GM19099 (cell line): ENCODE data around the gene SPDYE4.

ENCODE experiments used
- POLR2A ChIP-seq: IDR thresholded peaks from 3 replicates; pipeline ENCODE4 v1.6.1; 2011; ENCODE audit warnings: low read depth; ENCODE audit not compliant: insufficient read length; ENCODE audit errors: extremely low read depth

Gene SPDYE4

DNA sequence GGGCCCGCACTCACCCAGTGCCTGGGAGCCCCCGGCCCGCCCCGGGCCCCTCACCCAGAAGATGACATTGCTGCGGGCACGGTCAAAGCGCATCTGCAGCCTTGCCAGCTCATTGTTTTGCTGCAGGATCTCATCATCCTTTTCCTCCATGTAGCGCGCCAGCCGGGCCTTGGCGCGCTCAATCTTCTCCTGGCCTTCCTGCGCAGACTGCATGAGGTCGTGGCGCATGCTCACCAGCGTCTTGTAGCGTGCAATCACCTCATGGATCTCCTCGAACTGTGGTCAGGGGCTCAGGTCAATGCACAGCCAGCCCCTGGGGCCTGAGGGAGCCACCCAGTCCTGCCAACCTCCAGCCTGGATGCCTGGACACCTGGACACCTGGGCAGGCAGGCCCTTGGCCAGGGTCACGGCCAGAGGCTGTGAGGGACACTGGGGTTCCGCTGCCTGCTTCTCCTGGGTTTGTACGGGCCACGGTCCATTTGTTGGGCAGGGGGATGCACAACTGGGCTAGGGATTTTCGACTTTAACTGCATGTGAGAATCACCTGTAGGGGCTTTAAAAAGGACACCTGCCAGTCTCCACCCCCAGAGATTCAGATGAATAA is 22.9 kb downstream of the SPDYE4 start:
- TF ChIP-seq POLR2A = no peak

DNA sequence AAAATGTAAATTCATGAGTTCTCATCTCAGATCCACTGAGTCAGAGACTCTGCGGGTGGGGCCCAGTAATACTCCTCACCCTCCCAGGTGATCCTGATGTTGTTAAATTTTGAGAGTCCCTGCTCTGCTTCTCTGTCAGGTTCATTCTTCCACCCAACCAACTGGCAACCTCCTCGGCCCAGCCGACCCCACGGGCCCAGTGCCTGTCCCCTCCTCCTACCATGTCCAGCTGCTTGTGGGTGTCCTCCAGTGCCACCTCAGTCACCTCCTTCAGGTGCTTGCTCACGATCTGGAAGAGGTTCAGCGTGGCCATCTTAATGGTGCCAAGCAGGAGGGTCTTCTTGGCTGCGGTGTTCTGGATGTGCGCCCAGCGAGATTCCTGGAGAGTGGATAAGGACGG is 23.5 kb downstream of the SPDYE4 start:
- TF ChIP-seq POLR2A = no peak

DNA sequence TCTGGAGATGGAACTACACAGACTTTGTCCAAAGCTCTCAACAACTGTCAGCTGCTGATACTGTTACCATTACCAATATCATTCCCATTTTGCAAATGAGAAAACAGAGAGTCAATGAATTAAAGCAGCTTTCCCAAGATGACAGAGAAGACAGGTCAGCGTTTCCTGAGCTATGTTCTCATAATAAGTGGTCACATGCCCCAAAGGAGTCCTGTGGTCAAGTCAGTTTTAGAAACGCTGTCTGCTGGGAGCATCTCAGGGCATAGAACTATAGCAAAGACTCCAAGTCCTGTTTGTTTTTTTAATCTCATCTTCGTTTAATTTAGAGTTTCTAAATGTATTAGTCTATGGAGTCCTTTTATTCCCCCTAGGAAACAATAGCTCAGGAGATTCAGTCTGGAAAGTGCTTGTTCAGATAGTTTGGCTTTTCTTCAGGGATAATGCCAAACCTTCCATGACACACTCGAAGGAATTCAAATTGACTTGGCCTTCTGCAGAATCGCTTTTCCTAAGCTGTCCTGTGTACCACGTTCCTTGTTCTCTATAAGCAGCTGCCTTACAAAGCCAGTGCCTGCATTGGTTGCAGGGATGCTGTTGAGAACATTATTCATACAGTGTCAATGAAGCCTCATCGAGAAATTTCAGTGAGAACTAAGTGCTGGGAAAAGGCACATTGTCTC is 25.8 kb downstream of the SPDYE4 start:
- no peak for TF ChIP-seq POLR2A

DNA sequence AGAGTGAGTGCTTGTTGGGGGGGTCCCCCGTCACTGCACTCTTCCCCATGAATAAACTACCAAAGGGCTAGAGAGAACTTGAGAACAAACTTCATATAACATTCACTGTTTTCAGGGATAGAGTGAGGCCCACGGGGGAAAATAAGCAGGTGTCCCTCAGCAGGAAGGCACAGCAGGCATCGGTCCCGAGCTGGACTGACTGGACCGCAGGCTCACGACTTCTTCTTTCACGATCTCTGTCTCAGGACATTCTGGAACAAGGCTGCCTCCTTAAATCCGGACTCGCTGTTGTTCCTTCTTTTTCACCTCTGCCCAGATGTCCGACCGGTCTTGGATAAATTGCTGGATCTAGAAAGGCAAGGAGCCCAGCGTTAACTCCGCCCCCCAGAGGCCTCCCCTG is 28.5 kb downstream of the SPDYE4 start:
- TF ChIP-seq POLR2A = no peak

DNA sequence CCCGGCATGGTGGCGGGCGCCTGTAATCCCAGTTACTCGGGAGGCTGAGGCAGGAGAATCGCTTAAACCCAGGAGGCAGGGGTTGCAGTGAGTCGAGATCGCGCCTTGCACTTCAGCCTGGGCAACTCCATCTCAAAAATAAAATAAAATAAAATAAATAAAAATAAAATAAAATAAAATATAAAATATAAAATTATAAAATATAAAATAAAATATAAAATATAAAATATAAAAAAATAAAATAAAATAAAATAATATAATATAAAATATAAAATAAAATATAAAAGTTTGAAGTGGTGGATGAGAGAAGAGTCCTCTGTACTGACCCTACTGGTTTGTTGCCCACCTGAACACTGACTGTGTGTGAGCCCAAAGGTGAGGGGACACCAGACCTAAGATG is 28.9 kb downstream of the SPDYE4 start:
- TF ChIP-seq POLR2A = no peak

DNA sequence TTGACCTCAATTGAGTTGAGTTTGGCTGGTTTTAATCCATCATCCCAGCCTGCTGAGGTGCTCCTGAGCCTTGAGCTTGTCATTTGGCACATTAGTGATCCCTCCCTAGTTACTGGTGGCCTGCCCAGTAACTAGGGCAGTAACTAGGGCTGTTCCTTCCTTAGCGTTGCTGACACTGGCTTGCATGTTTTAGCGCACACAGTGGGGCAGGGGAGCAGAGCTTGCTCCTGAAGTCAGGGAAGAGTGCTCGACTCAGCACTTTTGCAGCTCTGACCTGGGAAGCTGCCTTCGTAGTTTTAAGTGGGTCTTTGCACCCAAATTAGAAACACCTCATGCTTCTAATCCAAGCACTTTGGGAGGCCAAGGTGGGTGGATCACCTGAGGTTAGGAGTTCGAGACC is 29.4 kb downstream of the SPDYE4 start:
- TF ChIP-seq POLR2A = no peak

DNA sequence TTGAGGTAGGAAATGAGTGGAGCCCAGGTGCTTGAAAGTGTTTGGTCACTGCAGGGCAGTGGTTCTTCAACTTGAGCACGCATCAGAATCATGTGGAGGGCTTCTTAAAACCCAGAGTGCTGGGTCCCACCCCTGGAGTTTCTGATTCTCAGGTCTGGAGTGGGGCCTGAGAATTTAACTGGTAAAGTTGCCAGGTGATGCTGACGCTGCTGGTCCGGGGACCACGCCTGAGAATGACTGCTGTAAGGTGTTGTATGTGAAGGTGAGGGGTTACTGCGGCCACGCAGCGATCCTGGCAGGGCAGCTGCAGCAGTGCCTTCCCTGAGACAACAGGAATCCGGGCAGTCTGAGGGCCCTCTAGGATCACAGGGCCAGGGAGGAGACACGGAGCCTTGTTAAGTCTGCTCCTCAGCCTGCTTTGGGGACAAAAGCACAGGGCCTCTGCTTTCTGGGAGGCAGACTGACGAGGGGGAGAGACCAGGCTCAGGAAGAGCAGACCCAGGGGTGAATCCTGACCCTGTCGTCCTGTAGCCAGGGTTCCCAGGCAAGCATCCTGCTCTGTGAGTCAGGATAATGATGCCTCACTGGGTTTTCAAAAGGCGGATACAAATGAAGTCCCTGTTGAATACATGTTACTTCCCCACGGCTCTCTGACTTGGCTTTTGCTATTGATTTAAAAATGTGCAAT is 30.0 kb downstream of the SPDYE4 start:
- TF ChIP-seq POLR2A = no peak

DNA sequence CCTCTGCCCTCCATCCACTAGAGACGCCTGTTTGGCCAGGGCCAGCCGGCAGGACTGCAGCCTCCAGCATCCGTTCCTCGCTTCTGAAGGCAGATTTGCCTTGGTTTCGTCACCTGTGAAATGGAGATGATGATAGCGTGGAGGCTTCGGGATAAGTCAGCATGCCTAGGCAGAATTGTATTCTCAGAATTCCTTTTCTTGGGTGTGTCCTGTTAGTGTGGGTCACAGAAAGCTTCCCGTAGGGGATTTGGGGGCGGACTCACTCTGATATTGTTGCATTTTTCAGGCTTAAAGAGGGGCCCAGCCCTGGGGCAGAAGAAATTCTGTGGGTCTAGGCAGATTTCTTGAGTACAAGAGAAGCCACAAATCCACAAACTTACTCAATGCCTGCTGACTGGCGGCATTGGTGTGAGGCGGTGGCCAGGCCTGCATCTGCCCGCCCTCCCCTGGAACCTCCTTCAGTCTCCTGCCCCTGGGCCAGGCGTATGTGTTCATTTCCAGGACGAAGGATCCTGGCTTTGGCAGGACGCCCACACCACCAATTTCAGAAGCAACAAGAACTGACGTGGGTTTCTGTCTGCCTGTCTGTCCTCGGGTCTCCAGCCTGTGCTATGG is 31.3 kb downstream of the SPDYE4 start:
- no peak for TF ChIP-seq POLR2A

DNA sequence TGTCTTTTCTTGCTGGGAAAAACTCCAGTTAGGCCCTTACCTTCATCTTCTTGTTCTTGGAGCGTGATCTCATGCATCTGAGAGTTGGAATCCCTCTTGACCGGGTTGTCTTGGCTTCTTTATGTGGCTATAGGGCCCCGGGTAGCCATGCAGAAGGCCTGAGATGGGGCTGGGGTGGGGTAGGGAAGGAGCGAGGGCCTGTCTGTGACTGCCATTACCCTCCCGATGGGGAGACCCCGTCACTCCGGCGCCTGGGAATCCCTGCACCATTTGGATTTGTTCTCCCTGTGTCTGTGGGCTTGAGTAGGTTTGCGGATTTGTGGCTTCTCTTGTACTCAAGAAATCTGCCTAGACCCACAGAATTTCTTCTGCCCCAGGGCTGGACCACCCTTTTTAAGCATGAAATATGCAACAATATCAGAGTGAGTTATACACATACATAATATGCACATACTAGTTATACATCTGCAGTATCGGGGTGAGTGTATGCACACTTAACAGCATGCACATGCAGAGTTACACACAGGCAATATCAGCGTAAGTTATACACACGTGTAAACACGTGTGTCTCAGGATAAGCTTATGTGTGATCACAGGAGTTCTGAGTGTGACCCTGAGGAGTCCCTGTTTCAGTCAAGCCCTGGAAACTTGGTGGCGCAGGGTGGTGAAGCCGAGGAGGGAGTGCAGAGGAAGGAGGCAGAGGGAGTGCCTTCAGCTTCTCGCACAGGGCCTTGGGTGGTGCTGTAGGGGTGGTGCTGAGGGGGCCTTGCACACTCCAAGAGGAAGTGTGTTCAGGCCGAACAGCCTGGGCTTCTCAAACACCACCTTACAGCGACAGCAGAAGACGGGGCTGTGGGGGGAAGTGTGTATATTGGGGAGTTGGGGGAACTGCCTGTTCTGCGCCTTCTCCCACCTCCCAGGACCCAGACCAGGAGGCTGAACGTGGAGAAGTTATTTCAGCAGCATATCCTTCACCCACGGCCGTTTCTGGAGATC is 32.2 kb downstream of the SPDYE4 start:
- no peak for TF ChIP-seq POLR2A

DNA sequence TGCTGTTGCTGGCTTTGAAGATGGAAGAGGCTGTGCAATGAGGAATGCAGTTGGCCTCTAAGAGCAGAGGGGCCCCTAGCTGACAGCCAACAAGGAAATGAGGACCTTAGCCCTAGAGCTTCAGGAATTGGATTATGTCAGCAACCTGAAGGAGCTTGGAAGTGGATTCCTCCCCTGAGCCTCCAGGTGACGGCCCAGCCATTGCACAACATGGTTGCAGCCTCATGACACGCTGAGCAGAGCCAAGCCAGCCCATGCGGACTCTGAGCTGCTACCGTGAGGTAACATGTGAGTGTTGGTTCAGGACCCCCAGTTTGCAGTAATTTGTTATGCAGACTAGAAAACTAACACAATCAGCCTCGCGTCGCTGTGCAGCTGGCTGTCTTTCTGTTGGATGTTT is 33.9 kb downstream of the SPDYE4 start:
- TF ChIP-seq POLR2A = no peak

DNA sequence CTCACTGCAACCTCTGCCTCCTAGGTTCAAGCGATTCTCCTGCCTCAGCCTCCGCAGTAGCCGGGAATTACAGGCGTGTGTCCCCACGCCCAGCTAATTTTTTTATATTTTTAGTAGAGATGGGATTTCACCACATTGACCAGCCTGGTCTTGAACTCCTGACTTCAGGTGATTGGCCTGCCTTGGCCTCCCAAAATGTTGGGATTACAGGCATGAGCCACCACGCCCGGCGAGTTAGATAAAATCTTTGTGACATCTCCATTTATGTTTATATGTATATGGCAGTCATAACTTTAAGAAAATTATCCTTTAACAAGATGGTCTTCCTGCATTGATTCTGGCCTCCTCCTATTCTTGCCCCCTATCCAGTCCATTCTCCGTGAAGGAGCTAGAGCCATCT is 37.8 kb downstream of the SPDYE4 start:
- TF ChIP-seq POLR2A = no peak

DNA sequence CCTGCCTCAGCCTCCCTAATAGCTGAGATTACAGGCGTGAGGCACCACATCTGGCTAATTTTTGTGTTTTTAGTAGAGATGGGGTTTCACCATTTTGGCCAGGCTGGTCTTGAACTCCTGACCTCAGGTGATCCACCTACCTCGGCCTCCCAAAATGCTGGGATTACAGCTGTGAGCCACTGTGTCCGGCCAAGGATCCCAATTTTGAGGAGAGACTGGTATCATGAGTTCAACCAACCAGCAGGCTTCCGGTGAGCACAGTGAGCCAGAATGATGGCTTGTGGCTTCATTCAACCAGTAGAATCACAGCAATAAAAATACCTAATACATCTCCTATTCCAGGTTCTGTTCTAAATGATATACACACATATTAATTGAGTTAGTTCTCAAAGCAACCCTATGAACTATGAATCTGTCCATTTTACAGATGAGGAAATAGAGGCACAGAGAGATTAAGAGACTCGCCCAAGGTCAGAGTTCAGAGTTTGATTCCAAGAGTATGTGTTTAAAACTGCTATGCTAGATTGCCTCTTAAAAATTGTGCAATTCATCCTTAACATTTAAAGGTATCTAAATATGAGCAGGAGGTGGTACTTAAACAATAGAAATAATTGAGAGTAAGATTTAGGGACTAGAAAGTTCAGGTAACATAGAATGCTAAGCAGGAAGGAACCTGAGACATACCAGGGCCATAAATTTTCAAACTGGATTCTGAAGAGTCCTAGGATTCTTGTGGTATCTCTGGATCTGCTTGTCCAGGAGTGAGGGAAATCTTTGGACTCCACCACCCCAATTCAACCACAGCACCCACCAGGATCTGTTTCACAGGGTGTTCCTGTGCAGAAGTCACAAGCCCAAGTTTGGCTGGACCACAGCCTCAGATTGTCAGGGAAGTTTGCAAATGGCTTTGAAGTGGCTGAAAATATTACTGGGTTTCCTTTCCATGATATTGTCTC is 38.8 kb downstream of the SPDYE4 start:
- no peak for TF ChIP-seq POLR2A

DNA sequence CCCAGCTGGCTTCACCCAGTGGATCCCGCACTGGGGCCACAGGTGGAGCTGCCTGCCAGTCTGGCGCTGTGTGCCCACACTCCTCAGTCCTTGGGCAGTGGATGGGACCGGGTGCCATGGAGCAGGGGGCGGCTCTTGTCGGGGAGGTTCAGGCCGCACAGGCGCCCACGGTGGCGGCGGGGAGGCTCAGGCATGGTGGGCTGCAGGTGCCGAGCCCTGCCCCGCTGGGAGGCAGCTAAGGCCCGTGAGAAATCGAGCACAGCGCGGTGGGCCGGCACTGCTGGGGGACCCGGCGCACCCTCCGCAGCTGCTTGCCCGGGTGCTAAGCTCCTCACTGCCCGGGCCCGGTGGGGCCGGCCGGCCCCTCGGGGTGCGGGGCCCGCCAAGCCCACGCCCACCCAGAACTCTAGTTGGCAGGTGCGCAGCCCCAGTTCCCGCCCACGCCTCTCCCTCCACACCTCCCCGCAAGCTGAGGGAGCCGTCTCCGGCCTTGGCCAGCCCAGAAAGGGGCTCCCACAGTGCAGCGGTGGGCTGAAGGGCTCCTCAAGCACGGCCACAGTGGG is 40.3 kb downstream of the SPDYE4 start:
- TF ChIP-seq POLR2A = no peak

DNA sequence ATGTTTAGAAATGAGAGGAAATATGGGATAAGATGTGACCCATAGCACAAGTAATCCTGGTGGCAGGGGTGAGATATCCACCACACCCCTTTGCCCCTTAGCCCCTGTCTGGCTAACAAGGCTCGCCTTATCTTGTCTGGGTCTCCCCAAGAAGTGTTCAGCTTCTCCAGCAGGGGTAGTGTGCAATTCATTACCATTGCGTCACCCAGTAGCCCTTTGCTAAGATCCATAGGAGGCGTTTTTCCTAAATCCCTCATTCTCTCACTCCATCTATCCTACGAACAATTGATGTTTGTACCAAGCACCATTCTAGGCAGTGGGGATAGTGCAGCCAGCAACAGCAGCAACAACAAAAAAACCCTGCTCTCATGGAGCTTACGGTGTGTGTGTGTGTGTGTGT is 44.5 kb downstream of the SPDYE4 start:
- no peak for TF ChIP-seq POLR2A

DNA sequence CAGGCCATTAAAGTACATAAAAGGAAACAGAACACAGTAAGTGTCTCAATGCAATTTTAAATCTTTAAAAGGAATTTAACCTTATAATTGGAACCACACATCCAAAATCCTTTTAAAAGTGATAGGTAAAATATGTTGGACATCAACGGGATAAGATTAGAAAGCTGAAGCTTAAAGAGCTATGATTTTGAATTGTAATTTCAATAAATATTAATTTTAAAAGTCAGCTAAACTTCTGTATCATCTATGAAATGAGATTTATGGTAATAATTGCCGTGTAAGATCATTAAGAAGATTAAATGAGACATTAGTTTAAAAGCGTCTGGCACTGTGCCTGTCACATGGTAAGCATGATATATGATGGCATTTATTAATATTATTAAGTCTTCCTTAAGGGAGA is 45.0 kb downstream of the SPDYE4 start:
- no peak for TF ChIP-seq POLR2A
